Measurements from ENCODE around the gene RASGRP1.

RASGRP1 gene

GRCh38 chr15:38538328-38539007, 26.1 kb downstream of the RASGRP1 start:
- DNase-seq (ENCODE audit: low read depth in 2 of 3, low spot score in 2 of 3) = no peak

- no peak for DNase-seq (ENCODE audit: low read depth in 2 of 3, low spot score in 2 of 3)
These were observed 28.4 kb downstream of the RASGRP1 start for GRCh38 chr15:38536201-38536676.

GRCh38 chr15:38535491-38536200, 29.0 kb downstream of the RASGRP1 start:
- DNase-seq (ENCODE audit: low read depth in 2 of 3, low spot score in 2 of 3) = no peak

DNA sequence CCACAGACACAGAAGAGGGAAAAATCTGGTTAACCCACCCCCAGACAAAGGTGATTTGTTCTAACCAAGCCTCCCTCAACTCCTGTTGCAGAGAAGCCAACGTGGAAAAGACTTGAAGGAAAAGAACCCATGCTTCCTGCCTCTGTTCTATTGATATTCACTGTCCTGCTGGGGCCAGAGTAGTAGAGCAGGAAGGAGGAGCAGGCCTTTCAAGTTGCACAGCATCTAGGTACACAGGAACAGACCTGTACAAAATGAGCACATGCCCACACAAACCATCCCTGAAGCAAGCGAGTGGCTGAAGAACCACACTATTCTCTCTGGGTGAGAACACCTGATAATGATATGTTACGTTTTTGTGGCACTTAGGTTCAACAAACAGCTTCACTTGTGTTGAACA, 29.9 kb downstream of the RASGRP1 start:
- DNase-seq (ENCODE audit: low read depth in 2 of 3, low spot score in 2 of 3) = no peak

GRCh38 chr15:38533926-38534325, 30.7 kb downstream of the RASGRP1 start:
- no peak for DNase-seq (ENCODE audit: low read depth in 2 of 3, low spot score in 2 of 3)

DNA sequence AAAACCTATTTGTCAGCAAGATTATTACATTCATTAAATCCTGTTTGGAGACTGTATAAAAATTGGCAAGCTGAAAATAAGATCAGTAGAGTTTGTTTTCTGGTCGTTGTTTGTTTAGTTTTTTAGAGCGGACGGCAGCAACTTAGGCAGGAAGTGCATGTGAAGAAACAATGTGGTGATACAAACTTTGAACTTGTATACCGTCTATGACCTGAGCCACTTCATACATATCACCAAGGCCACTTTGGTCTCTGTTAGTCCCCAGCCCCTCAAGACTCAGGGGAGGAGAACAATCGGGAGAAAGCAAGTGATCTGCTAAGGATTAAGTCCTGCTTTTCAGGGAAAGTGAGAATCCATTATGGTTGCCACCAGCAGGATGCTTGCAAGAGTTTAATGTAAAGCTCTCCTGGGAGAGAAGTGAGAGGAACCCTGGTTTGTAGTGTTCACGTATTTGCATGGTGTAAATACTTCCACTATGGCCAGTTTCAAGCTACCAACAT, 31.1 kb downstream of the RASGRP1 start:
- DNase-seq (ENCODE audit: low read depth in 2 of 3, low spot score in 2 of 3) = no peak

GRCh38 chr15:38532728-38533127, 31.9 kb downstream of the RASGRP1 start:
- DNase-seq (ENCODE audit: low read depth in 2 of 3, low spot score in 2 of 3) = no peak

DNA sequence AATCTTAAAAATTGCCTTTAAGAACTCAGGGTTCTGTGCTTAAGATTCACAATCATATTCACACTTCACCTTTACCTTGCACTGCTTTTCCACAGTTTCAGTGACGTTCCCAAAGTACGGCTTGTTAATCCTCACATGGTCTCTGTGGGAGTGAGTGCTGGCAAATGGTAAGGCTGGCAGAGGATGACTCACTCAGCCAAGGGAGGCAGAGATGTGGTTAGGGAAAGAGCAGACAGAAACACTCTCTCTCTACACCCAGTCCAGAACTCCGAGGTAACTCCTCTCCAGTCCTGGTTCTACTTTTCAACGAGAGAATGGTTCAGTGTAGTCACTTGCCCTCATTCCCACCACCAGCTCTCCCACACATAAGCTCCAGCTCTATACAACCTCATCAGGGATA, 33.1 kb downstream of the RASGRP1 start:
- DNase-seq (ENCODE audit: low read depth in 2 of 3, low spot score in 2 of 3) = no peak

DNA sequence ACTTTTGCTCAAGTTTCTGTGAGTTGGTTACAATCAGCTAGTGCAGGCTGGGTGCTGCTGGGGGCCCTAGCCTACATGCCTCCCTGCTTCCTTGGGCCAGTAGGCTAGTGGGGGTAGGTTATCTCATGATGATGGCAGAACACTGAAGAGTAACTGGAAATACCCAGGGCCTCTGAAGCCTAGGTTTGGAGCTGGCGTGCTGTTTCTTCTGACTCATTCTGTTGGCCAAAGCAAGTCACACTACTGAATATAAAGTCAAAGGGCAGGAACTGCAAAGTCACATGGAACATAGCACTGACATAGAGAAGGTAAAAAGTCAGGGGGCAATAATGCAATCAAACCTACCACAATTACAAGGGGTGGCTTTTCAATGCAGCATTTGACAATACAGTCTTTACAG, 34.5 kb downstream of the RASGRP1 start:
- no peak for DNase-seq (ENCODE audit: low read depth in 2 of 3, low spot score in 2 of 3)

- DNase-seq (ENCODE audit: low read depth in 2 of 3, low spot score in 2 of 3) = no peak
These were observed 36.3 kb downstream of the RASGRP1 start for GRCh38 chr15:38528294-38528693.

DNA sequence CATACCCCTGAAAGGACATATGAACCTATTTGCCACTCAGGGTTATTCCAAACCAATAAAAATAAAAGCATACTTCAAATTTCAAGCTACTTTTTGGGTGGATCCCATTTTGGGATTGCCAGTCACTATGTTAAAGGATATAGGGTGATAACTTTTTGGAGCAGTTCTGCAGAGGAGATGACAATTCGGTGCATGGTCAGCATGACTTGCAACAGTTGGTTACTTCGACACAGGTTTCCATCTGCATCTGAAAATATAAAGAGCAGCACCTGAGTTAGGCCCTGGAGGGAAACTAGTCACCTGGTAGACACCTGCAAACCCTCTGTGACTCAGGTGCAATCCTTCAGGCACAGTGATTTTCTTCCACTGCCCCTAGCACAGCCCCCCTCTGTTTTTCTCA, 38.5 kb downstream of the RASGRP1 start:
- DNase-seq (ENCODE audit: low read depth in 2 of 3, low spot score in 2 of 3) = no peak

DNA sequence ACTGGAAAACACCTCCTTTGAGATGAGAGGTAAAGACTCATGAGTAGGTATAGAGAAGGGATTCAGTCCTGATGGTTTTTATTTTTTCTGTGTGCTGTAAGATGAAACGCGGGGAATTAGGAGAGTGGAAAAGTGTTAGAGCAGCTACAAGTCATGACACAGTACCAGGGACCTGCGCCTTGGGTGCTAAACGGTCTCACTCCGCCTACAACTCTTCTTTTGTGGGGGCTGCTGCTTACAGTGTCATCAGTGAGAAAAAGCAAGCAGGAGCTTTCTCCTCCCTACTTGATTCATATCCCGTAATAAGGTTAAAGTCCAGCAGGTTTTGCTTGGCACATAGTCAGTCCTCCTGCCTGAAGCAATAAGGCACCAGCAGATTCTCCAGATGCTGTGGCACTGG, 39.1 kb downstream of the RASGRP1 start:
- DNase-seq (ENCODE audit: low read depth in 2 of 3, low spot score in 2 of 3) = no peak

GRCh38 chr15:38524156-38524555, 40.5 kb downstream of the RASGRP1 start:
- no peak for DNase-seq (ENCODE audit: low read depth in 2 of 3, low spot score in 2 of 3)

DNA sequence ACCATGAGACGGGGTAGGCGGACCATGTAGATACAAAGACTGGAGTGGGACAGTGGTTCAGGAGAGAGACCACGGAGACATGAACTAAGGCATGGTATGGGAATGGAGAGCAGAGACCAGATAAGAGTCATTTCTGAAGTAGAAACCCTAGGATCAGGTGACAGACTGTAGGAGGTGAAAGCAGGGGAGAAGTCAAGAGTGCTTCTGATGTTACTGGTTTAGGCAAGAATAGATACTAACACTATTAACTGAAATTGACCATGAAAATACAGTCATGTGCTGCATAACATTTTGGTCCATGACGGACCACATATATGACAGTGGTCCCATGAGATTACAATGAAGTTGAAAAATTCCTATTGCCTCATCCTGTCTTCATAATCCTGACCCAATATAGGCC, 41.7 kb downstream of the RASGRP1 start:
- no peak for DNase-seq (ENCODE audit: low read depth in 2 of 3, low spot score in 2 of 3)

GRCh38 chr15:38521316-38521715, 43.3 kb downstream of the RASGRP1 start:
- DNase-seq (ENCODE audit: low read depth in 2 of 3, low spot score in 2 of 3) = no peak

DNA sequence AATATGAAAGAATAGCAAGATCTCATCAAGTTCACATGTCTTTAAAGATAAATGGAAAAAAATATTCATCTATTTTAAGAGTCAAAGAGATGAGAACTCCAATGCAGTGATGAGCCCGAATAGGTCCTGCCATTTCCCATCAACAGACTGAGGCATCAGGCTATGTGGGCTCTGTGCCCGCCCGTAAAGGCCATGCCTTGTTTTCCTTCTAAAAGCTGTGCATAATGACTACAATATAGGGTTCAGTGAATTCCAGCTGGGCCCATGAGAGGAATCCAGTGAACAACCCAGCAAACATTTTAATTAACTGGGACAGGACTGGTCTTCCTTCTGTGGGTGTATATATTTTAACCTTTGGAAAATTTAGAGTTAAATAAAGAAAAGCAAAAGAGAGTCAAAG, 44.6 kb downstream of the RASGRP1 start:
- no peak for DNase-seq (ENCODE audit: low read depth in 2 of 3, low spot score in 2 of 3)

GRCh38 chr15:38518084-38518483, 46.5 kb downstream of the RASGRP1 start:
- no peak for DNase-seq (ENCODE audit: low read depth in 2 of 3, low spot score in 2 of 3)

GRCh38 chr15:38517312-38517975, 47.2 kb downstream of the RASGRP1 start:
- DNase-seq (ENCODE audit: low read depth in 2 of 3, low spot score in 2 of 3) = no peak

- DNase-seq (ENCODE audit: low read depth in 2 of 3, low spot score in 2 of 3) = no peak
These were observed 48.0 kb downstream of the RASGRP1 start for GRCh38 chr15:38516626-38517025.

DNA sequence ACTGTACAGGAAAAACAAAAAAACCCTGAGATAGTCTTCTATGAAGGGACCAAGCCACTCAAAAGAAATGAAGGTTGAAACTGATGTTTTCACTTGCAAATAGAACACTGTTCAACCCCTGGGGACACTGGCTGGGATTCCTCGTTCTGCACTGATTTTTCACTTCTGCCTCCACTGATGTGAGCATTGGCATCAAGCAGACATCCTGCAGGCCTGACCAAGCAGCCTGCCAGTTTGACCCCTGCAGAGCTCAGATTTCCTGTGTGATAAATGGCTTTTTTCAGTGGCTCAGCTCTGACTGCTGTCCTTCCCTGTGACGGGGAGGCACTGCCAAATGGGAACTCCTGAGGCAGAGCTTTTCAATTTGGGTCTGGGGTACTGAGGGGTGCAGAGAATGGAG, 50.0 kb downstream of the RASGRP1 start:
- no peak for DNase-seq (ENCODE audit: low read depth in 2 of 3, low spot score in 2 of 3)

GRCh38 chr15:38512901-38513300, 51.7 kb downstream of the RASGRP1 start:
- no peak for DNase-seq (ENCODE audit: low read depth in 2 of 3, low spot score in 2 of 3)

DNA sequence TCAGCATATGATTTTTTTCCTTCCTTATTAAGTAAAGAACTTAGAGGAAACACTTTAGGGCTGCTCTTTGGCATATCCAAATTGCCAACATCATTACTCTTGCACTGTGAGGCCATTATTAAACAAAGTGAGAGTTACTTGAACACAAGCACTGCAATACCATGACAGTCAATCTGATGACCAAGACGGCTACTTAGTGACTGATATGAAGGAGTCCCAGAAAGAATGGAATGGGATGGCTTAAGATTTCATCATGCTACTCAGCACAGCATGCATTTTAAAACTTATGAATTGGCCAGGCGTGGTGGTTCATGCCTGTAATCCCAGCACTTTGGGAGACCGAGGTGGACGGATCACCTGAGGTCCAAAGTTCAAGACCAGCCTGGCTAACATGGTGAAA, 55.5 kb downstream of the RASGRP1 start:
- no peak for DNase-seq (ENCODE audit: low read depth in 2 of 3, low spot score in 2 of 3)

Measured in activated CD8-positive, alpha-beta memory T cell treated with anti-CD3 and anti-CD28 coated beads for 48 hours (primary cell).